ENCODE measurements around the gene CDH18.

Gene CDH18

DNA sequence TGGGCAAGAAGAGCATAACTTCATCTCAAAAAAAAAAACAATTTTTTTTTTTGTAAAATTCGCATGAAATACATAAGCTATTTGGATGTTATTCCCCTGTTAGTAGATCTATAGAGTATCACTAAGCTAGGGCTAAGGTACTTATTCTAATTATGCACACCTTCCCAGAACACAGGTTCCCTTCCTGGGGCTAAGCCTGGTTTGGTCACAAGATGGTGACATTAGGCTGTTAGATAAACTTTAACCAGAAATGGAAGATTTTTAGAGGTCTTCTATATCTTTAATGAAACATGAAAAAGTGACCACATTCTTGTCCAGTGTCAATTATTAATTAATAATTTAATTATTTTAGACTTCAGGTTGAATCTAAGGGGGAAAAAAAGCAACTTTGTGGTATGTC is 433.5 kb downstream of the CDH18 start:
- no peak overlapping the region for H3K4me3 ChIP-seq (ENCODE audit: low read depth, low read length)
- in situ Hi-C loops (cut with HindIII; ENCODE audit: low sequenced_read_pairs), result no loop called here
- DNase-seq (ENCODE audit: low read depth, low spot score), result no peak
- TF ChIP-seq, protein P1, sequence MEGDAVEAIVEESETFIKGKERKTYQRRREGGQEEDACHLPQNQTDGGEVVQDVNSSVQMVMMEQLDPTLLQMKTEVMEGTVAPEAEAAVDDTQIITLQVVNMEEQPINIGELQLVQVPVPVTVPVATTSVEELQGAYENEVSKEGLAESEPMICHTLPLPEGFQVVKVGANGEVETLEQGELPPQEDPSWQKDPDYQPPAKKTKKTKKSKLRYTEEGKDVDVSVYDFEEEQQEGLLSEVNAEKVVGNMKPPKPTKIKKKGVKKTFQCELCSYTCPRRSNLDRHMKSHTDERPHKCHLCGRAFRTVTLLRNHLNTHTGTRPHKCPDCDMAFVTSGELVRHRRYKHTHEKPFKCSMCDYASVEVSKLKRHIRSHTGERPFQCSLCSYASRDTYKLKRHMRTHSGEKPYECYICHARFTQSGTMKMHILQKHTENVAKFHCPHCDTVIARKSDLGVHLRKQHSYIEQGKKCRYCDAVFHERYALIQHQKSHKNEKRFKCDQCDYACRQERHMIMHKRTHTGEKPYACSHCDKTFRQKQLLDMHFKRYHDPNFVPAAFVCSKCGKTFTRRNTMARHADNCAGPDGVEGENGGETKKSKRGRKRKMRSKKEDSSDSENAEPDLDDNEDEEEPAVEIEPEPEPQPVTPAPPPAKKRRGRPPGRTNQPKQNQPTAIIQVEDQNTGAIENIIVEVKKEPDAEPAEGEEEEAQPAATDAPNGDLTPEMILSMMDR (IDR thresholded peaks at IDR 0.05; ENCODE audit: low read depth, low read length), result no peak

DNA sequence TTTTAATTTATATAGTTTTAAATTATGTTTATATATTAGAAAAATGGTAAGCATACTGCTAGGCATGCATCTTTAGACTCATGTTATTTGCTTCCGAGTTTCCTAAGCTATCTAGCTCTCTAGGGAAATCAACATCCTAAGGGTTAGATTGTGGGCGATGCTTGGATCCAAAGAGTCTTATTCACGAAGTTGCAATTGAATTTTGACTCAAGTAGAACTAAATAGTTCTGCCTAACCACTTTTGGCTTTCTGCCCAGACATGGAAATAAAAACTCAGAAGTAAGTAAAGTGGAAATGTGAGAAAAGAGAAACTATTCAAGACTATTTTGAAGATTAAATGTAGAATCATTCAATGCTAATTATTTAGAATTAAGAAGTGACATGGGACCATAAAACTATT is 440.4 kb downstream of the CDH18 start:
- TF ChIP-seq, protein P1 (IDR thresholded peaks at IDR 0.05; ENCODE audit: low read depth, low read length), result no peak
- no peak overlapping the region for H3K4me3 ChIP-seq (ENCODE audit: low read depth, low read length)
- DNase-seq (ENCODE audit: low read depth, low spot score), result peak; percentile 89
- in situ Hi-C loops (cut with HindIII; ENCODE audit: low sequenced_read_pairs), result no loop called here

DNA sequence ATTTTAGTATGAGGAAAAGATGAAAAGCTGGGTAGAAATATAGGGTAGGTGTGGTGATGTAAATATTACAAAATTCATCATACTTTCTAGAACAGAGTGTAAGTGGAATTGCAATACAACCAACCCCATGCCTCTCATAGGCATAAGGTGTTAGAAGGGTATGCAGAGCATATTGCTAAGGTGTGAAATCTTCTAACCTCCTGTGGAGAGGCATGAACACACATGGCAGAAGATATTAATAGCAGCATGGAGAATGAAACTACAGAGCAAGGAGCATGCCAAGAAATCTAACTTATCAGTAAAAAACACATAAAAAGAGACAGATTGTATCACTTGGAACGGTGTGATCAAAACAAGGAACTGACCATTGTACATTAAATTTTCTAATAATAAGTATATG is 441.5 kb downstream of the CDH18 start:
- no peak for DNase-seq (ENCODE audit: low read depth, low spot score)
- no peak overlapping the region for H3K4me3 ChIP-seq (ENCODE audit: low read depth, low read length)
- TF ChIP-seq, protein P1 (IDR thresholded peaks at IDR 0.05; ENCODE audit: low read depth, low read length), result no peak
- in situ Hi-C loops (cut with HindIII; ENCODE audit: low sequenced_read_pairs), result no loop called here

DNA sequence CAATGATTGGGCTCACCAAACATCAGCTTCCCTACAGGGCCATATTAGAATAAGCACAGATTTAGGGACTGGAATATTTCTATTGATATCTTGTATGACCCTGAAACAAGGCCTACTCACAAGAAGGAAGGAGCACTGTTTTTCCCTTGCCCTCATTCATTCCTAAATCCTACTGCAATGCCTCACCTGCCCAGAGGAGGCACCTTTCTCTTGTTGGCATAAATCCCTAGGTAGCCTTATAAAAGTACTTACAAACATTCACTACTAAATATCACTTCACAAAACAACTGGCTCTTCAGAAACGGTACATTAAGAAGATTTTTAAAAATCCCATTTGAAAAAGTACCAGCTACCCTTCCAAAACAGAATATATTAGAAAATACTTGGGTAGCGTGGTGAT is 449.4 kb downstream of the CDH18 start:
- TF ChIP-seq, protein P1 (IDR thresholded peaks at IDR 0.05; ENCODE audit: low read depth, low read length), result no peak
- DNase-seq (ENCODE audit: low read depth, low spot score), result no peak
- in situ Hi-C loops (cut with HindIII; ENCODE audit: low sequenced_read_pairs), result no loop called here
- H3K4me3 ChIP-seq (ENCODE audit: low read depth, low read length), result no peak overlapping the region

DNA sequence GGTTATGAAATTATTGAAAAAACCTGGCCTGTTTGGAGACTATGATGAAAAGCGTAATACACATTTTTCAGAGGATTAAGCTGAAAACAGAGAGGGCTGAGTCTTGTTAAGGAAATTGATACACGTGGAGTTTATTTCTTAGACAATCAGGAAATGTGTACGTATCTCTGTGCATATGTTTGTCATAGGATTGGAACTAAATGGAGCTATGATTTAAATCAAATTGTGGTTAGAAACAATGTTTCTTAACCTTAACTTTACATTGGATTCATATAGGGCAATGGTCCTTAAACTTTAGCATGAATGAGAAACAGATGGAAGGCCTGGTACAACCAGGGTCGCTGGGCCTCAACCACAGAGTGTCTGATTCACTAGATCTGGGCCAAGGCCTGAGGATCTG is 451.6 kb downstream of the CDH18 start:
- no peak overlapping the region for H3K4me3 ChIP-seq (ENCODE audit: low read depth, low read length)
- TF ChIP-seq, protein P1 (IDR thresholded peaks at IDR 0.05; ENCODE audit: low read depth, low read length), result no peak
- in situ Hi-C loops (cut with HindIII; ENCODE audit: low sequenced_read_pairs), result no loop called here
- no peak for DNase-seq (ENCODE audit: low read depth, low spot score)

DNA sequence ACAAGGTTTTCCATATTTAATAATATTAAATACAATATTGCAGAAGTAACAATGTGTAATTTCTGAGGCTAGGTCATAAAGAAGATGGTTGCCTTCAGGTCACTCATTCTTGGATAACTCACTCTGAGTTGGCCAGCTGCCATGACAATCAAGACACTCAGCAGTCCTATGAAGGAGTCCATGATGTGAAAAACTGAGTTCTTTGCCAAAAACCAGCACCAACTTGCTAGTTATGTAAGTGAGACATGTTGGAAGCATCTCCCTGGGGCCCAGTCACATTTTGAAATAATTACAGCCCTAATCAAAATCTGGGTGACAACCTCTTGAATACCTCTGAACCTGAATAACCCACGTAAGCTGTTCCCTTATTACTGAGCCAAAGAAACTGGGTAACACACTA is 453.2 kb downstream of the CDH18 start:
- TF ChIP-seq, protein P1 (IDR thresholded peaks at IDR 0.05; ENCODE audit: low read depth, low read length), result no peak
- no peak overlapping the region for H3K4me3 ChIP-seq (ENCODE audit: low read depth, low read length)
- no peak for DNase-seq (ENCODE audit: low read depth, low spot score)
- in situ Hi-C loops (cut with HindIII; ENCODE audit: low sequenced_read_pairs), result no loop called here

DNA sequence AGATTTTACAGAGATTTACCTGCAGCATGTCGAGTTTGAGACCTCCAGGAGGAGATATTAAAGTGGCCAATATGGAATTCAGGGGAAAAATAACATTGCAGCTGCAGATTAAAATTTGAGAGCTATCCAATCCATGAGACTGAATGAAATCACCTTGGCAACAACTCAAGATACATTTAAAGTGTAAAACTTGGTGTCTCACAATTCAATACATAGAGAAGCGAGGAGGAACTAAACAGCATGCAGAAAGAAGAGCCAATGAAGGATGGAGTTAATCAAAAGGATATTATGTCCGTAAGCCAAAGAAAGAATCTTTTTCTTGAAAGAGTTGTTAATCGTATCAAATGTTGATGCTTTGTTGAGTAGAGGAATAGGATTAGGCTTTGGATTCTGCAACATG is 455.1 kb downstream of the CDH18 start:
- no peak for DNase-seq (ENCODE audit: low read depth, low spot score)
- in situ Hi-C loops (cut with HindIII; ENCODE audit: low sequenced_read_pairs), result no loop called here
- TF ChIP-seq, protein P1 (IDR thresholded peaks at IDR 0.05; ENCODE audit: low read depth, low read length), result no peak
- H3K4me3 ChIP-seq (ENCODE audit: low read depth, low read length), result no peak overlapping the region

All from astrocyte of the spinal cord (primary cell).